Mucosa of rectum (tissue), 2 donors: ENCODE measurements around the gene TRIM8.

ENCODE experiments used
- H3K27ac ChIP-seq, 2 donors: one replicate each; pipeline ENCODE4 v1.7.0; 2013; ENCODE audit warnings: inconsistent platforms in 2 of 2, low read depth in 2 of 2, low read length in 2 of 2
- H3K27me3 ChIP-seq, 2 donors: one replicate each; pipeline ENCODE4 v1.7.0; 2013; ENCODE audit warnings: low read length in 2 of 2; ENCODE audit not compliant: control insufficient read depth in 2 of 2, insufficient read depth in 2 of 2
- H3K36me3 ChIP-seq, 2 donors: one replicate each; pipeline ENCODE4 v1.7.0; 2013; ENCODE audit warnings: low read length in 2 of 2; ENCODE audit not compliant: control insufficient read depth in 2 of 2, insufficient read depth in 2 of 2
- H3K4me1 ChIP-seq, 2 donors: one replicate each; pipeline ENCODE4 v1.7.0; 2013; ENCODE audit warnings: low read length in 2 of 2, mild to moderate bottlenecking in 1 of 2; ENCODE audit not compliant: control insufficient read depth in 2 of 2, insufficient read depth in 2 of 2
- H3K4me3 ChIP-seq, 2 donors: one replicate each; pipeline ENCODE4 v1.7.0; 2013; ENCODE audit warnings: low read length in 2 of 2
- H3K9ac ChIP-seq, 2 donors: one replicate each; pipeline ENCODE4 v1.7.0; 2013; ENCODE audit warnings: low read length in 2 of 2, low read depth in 1 of 2, mild to moderate bottlenecking in 1 of 2
- H3K9me3 ChIP-seq, 2 donors: one replicate each; pipeline ENCODE4 v1.7.0; 2013; ENCODE audit warnings: low read length in 2 of 2; ENCODE audit not compliant: control insufficient read depth in 2 of 2
- donor health status: healthy.
- donor health status: Normal muscosa, but diverticular disease.

The TRIM8 gene

GRCh38 chr10:102644066-102644645, at the start of gene TRIM8:
TRIM8 (plus strand) TSS chr10:102644479; CDS start chr10:102644618, 139 bp downstream.
- peak within 1 kb of the TSS; percentile 99 for H3K27ac ChIP-seq
- peaks cover 27 to 39% of the 10 kb centered on the region in 2 donors for H3K4me1 ChIP-seq
- H3K9ac ChIP-seq = peak within 1 kb of the TSS; percentile 95 to 96
- no peaks in the 10 kb centered on the region for H3K27me3 ChIP-seq
- peaks cover 3 to 8% of the 10 kb centered on the region in 2 donors for H3K36me3 ChIP-seq
- no peaks in the 10 kb centered on the region for H3K9me3 ChIP-seq
- peak within 1 kb of the TSS; percentile 89 to 98 for H3K4me3 ChIP-seq

GRCh38 chr10:102595293-102595692, 49.0 kb upstream of the TRIM8 start:
- Histone ChIP-seq H3K27ac (no peak overlapping the region), H3K27me3 (no peaks in the 10 kb centered on the region), H3K4me1 (peaks cover 4 to 9% of the 10 kb centered on the region in 2 donors), H3K9ac (no peak overlapping the region), H3K36me3 (peaks cover 4 to 24% of the 10 kb centered on the region in 2 donors), H3K9me3 (no peaks in the 10 kb centered on the region), H3K4me3 (no peak overlapping the region)

- H3K4me3 ChIP-seq = no peak overlapping the region
- H3K27me3 ChIP-seq = no peaks in the 10 kb centered on the region
- H3K4me1 ChIP-seq = peaks cover 4 to 9% of the 10 kb centered on the region in 2 donors
- H3K27ac ChIP-seq = no peak overlapping the region
- no peak overlapping the region for H3K9ac ChIP-seq
- peaks cover 4 to 29% of the 10 kb centered on the region in 2 donors for H3K36me3 ChIP-seq
- no peaks in the 10 kb centered on the region for H3K9me3 ChIP-seq
Observed at GRCh38 chr10:102595897-102596296, 48.4 kb upstream of the TRIM8 start.

GRCh38 chr10:102596506-102596971, 47.7 kb upstream of the TRIM8 start:
- H3K4me3 ChIP-seq = no peak overlapping the region
- H3K27me3 ChIP-seq = no peaks in the 10 kb centered on the region
- no peak overlapping the region for H3K9ac ChIP-seq
- peaks cover 5 to 29% of the 10 kb centered on the region in 2 donors for H3K36me3 ChIP-seq
- no peak overlapping the region for H3K27ac ChIP-seq
- H3K9me3 ChIP-seq = no peaks in the 10 kb centered on the region
- peaks cover 4 to 9% of the 10 kb centered on the region in 2 donors for H3K4me1 ChIP-seq

GRCh38 chr10:102597131-102597991, 46.9 kb upstream of the TRIM8 start:
- peak overlapping the region in 1 of 2 donors; percentile 46 for H3K27ac ChIP-seq

GRCh38 chr10:102598243-102598642, 46.0 kb upstream of the TRIM8 start:
- H3K9ac ChIP-seq = no peak overlapping the region
- peaks cover 6 to 29% of the 10 kb centered on the region in 2 donors for H3K36me3 ChIP-seq
- H3K4me1 ChIP-seq = peaks cover 4 to 9% of the 10 kb centered on the region in 2 donors
- no peaks in the 10 kb centered on the region for H3K27me3 ChIP-seq
- H3K4me3 ChIP-seq = no peak overlapping the region
- no peaks in the 10 kb centered on the region for H3K9me3 ChIP-seq
- no peak overlapping the region for H3K27ac ChIP-seq

More at GRCh38 chr10:102597131-102597991, 46.9 kb upstream of the TRIM8 start:
- Histone ChIP-seq H3K4me1 (peaks cover 4 to 9% of the 10 kb centered on the region in 2 donors), H3K27me3 (no peaks in the 10 kb centered on the region), H3K36me3 (peaks cover 6 to 29% of the 10 kb centered on the region in 2 donors), H3K9ac (no peak overlapping the region), H3K4me3 (no peak overlapping the region), H3K9me3 (no peaks in the 10 kb centered on the region)

GRCh38 chr10:102599565-102600327, 44.5 kb upstream of the TRIM8 start:
- H3K36me3 ChIP-seq = peaks cover 11 to 33% of the 10 kb centered on the region in 2 donors
- no peak overlapping the region for H3K4me3 ChIP-seq
- no peak overlapping the region for H3K9ac ChIP-seq
- no peaks in the 10 kb centered on the region for H3K9me3 ChIP-seq
- peaks cover 4 to 9% of the 10 kb centered on the region in 2 donors for H3K4me1 ChIP-seq
- no peaks in the 10 kb centered on the region for H3K27me3 ChIP-seq
- peak overlapping the region in 1 of 2 donors; percentile 9 for H3K27ac ChIP-seq

- Histone ChIP-seq H3K27me3 (no peaks in the 10 kb centered on the region), H3K9ac (no peak overlapping the region), H3K27ac (no peak overlapping the region), H3K4me3 (no peak overlapping the region), H3K4me1 (peaks cover 4 to 9% of the 10 kb centered on the region in 2 donors), H3K36me3 (peaks cover 11 to 33% of the 10 kb centered on the region in 2 donors), H3K9me3 (no peaks in the 10 kb centered on the region)
Observed at GRCh38 chr10:102600816-102601215, 43.5 kb upstream of the TRIM8 start.

GRCh38 chr10:102601639-102602038, 42.6 kb upstream of the TRIM8 start:
- Histone ChIP-seq H3K4me1 (peaks cover 0 to 3% of the 10 kb centered on the region in 2 donors), H3K36me3 (peaks cover 11 to 33% of the 10 kb centered on the region in 2 donors), H3K4me3 (no peak overlapping the region), H3K9me3 (no peaks in the 10 kb centered on the region), H3K27ac (peak overlapping the region in 1 of 2 donors; percentile 52), H3K9ac (no peak overlapping the region), H3K27me3 (no peaks in the 10 kb centered on the region)
